Adipose tissue (tissue), 3 donors: ENCODE results near the gene SKA2. TPM values are rescaled to one million over a fixed set of nuclear protein-coding genes. Genes with fewer than 3 reads are reported as not detected.
"Not testable (repeated sequence)": the region's sequence is repeated elsewhere in the genome, so short reads cannot be mapped to it uniquely, and the experiment has no call there.

Experiments used
- H3K27ac ChIP-seq: one replicate; pipeline ENCODE4 v1.5.1; 2013; ENCODE audit warnings: low read depth, low read length
- WGBS, 3 donors: extraction: QIAGEN DNeasy Blood & Tissue Kit; methylation state at CpG; one replicate each; pipeline ENCODE4 v1.1.7; 2013; 5-methylcytosine and 5-hydroxymethylcytosine counted together
- polyA plus RNA-seq, 3 donors: library from polyadenylated mRNA; stranded (reverse); fragments of 200-250 nt; gene quantifications; one replicate each; pipeline ENCODE4 v1.2.3, GENCODE V29; 2013
- donor health status: healthy with polysubstance abuse.
- donor health status: Bipolar disorder and iron deficiency.
- donor health status: healthy.

SKA2 gene
- polyA plus RNA-seq = 10 to 100 TPM; 11.1 to 52.6 (median 19.4) TPM

GRCh38 chr17:59154721-59155438, at the start of gene SKA2:
SKA2 (minus strand) TSS chr17:59155186; CDS start chr17:59155163, 23 bp downstream.
- WGBS, 3 donors = 0% methylated on average over 38 to 39 of the region's 39 CpGs
- peak within 1 kb of the TSS; percentile 4 for H3K27ac ChIP-seq

GRCh38 chr17:59202320-59202719, 47.3 kb upstream of the SKA2 start:
- WGBS, 3 donors = 89 to 97% (median 91%) methylated on average over 1 of the region's 1 CpG
- no peak overlapping the region for H3K27ac ChIP-seq

GRCh38 chr17:59199398-59199797, 44.4 kb upstream of the SKA2 start:
- H3K27ac ChIP-seq = no peak overlapping the region
- WGBS, 3 donors = 94 to 96% (median 95%) methylated on average over 4 of the region's 4 CpGs

- 91 to 97% (median 96%) methylated on average over 3 of the region's 3 CpGs for WGBS, 3 donors
- H3K27ac ChIP-seq = no peak overlapping the region
These were observed 38.4 kb upstream of the SKA2 start for GRCh38 chr17:59193336-59193862.

- 88 to 98% (median 95%) methylated on average over 2 of the region's 2 CpGs for WGBS, 3 donors
- no peak overlapping the region for H3K27ac ChIP-seq
These were observed 35.8 kb upstream of the SKA2 start for GRCh38 chr17:59190806-59191205.

GRCh38 chr17:59186850-59187249, 31.9 kb upstream of the SKA2 start:
- WGBS, 3 donors = 98 to 99% (median 98%) methylated on average over 3 of the region's 3 CpGs
- no peak overlapping the region for H3K27ac ChIP-seq

- no peak overlapping the region for H3K27ac ChIP-seq
These were observed 31.0 kb upstream of the SKA2 start for GRCh38 chr17:59185997-59186396.

GRCh38 chr17:59181481-59181880, 26.5 kb upstream of the SKA2 start:
- no peak overlapping the region for H3K27ac ChIP-seq
- 96 to 98% (median 97%) methylated on average over 9 of the region's 9 CpGs for whole genome bisulfite sequencing, 3 donors

GRCh38 chr17:59180626-59181025, 25.6 kb upstream of the SKA2 start:
- 96 to 98% (median 96%) methylated on average over 9 of the region's 9 CpGs for WGBS, 3 donors
- no peak overlapping the region for H3K27ac ChIP-seq

- not testable (repeated sequence) for H3K27ac ChIP-seq
- 93 to 94% (median 94%) methylated on average over 11 of the region's 11 CpGs for WGBS, 3 donors
These were observed 24.6 kb upstream of the SKA2 start for GRCh38 chr17:59179601-59180000.

- WGBS, 3 donors = 77 to 84% (median 84%) methylated on average over 7 of the region's 7 CpGs
These were observed 23.4 kb upstream of the SKA2 start for GRCh38 chr17:59178266-59178985.

GRCh38 chr17:59175076-59175475, 20.1 kb upstream of the SKA2 start:
- WGBS, 3 donors = 85 to 99% (median 94%) methylated on average over 7 of the region's 7 CpGs
- H3K27ac ChIP-seq = no peak overlapping the region

More at GRCh38 chr17:59178266-59178985, 23.4 kb upstream of the SKA2 start:
- no peak overlapping the region for H3K27ac ChIP-seq

GRCh38 chr17:59174671-59175070, 19.7 kb upstream of the SKA2 start:
- H3K27ac ChIP-seq = no peak overlapping the region
- 97 to 98% (median 97%) methylated on average over 11 of the region's 11 CpGs for WGBS, 3 donors

- H3K27ac ChIP-seq = no peak overlapping the region
- WGBS, 3 donors = 97 to 98% (median 98%) methylated on average over 28 to 33 of the region's 33 CpGs
These were observed 17.5 kb upstream of the SKA2 start for GRCh38 chr17:59172436-59173004.

GRCh38 chr17:59167571-59168001, 12.6 kb upstream of the SKA2 start:
- WGBS, 3 donors = 66 to 78% (median 70%) methylated on average over 2 of the region's 2 CpGs

GRCh38 chr17:59165933-59166342, 11.0 kb upstream of the SKA2 start:
- WGBS, 3 donors = 69 to 84% (median 79%) methylated on average over 2 of the region's 2 CpGs
- H3K27ac ChIP-seq = no peak overlapping the region

More at GRCh38 chr17:59167571-59168001, 12.6 kb upstream of the SKA2 start:
- no peak overlapping the region for H3K27ac ChIP-seq

- H3K27ac ChIP-seq = no peak overlapping the region
- 96 to 98% (median 98%) methylated on average over 2 of the region's 2 CpGs for WGBS, 3 donors
These were observed 6.5 kb upstream of the SKA2 start for GRCh38 chr17:59161477-59161876.

GRCh38 chr17:59160157-59161025, 5.4 kb upstream of the SKA2 start:
- 90 to 92% (median 91%) methylated on average over 9 of the region's 9 CpGs for WGBS, 3 donors
- H3K27ac ChIP-seq = no peak overlapping the region
